Ishikawa (cell line): Measurements from ENCODE around the gene ACVR1C.

ENCODE experiments used
- CEBPB ChIP-seq: IDR thresholded peaks from 2 replicates; pipeline ENCODE4 v1.6.1; 2012
- CREB1 ChIP-seq: IDR thresholded peaks from 2 replicates; pipeline ENCODE4 v1.6.1; 2012; ENCODE audit warnings: low read depth
- EGR1 ChIP-seq: IDR thresholded peaks from 2 replicates; pipeline ENCODE4 v1.6.1; 2012
- EP300 ChIP-seq: IDR thresholded peaks from 2 replicates; pipeline ENCODE4 v1.6.1; 2012; ENCODE audit warnings: borderline replicate concordance
- FOXM1 ChIP-seq: IDR thresholded peaks from 2 replicates; pipeline ENCODE4 v1.6.1; 2012; ENCODE audit warnings: low read depth, borderline replicate concordance
- MAX ChIP-seq: IDR thresholded peaks from 2 replicates; pipeline ENCODE4 v1.6.1; 2012
- NFIC ChIP-seq: IDR thresholded peaks from 2 replicates; pipeline ENCODE4 v1.6.1; 2012
- RAD21 ChIP-seq: IDR thresholded peaks from 2 replicates; pipeline ENCODE4 v1.6.1; 2012; ENCODE audit warnings: low read depth
- REST ChIP-seq: IDR thresholded peaks from 2 replicates; pipeline ENCODE4 v1.6.1; 2012; ENCODE audit warnings: low read depth, mild to moderate bottlenecking
- TAF1 ChIP-seq: IDR thresholded peaks from 2 replicates; pipeline ENCODE4 v1.6.1; 2012; ENCODE audit warnings: low read depth, mild to moderate bottlenecking
- TCF12 ChIP-seq: IDR thresholded peaks from 2 replicates; pipeline ENCODE4 v1.6.1; 2012; ENCODE audit warnings: low read depth
- TEAD4 ChIP-seq: IDR thresholded peaks from 2 replicates; pipeline ENCODE4 v1.6.1; 2012
- USF1 ChIP-seq: IDR thresholded peaks from 2 replicates; pipeline ENCODE4 v1.6.1; 2012
- YY1 ChIP-seq: IDR thresholded peaks from 2 replicates; pipeline ENCODE4 v1.6.1; 2012; ENCODE audit warnings: low read depth
- ZBTB7A ChIP-seq: IDR thresholded peaks from 2 replicates; pipeline ENCODE4 v1.6.1; 2012; ENCODE audit warnings: low read depth

The ACVR1C gene

GRCh38 chr2:157611110-157611509, 17.6 kb downstream of the ACVR1C start:
- TF ChIP-seq EGR1 (no peak), EP300 (no peak), MAX (no peak), TEAD4 (no peak), ZBTB7A (no peak), CEBPB (no peak), REST (no peak)

GRCh38 chr2:157606534-157606933, 22.1 kb downstream of the ACVR1C start:
- no peak for TF ChIP-seq USF1
- TF ChIP-seq TCF12 = no peak
- TF ChIP-seq MAX = no peak
- no peak for TF ChIP-seq YY1
- no peak for TF ChIP-seq ZBTB7A
- TF ChIP-seq CREB1 = no peak

- TF ChIP-seq TAF1 (no peak), REST (no peak), NFIC (no peak), MAX (no peak), EP300 (no peak), YY1 (no peak), EGR1 (no peak), USF1 (no peak), CEBPB (no peak), TCF12 (no peak), RAD21 (no peak), TEAD4 (no peak), FOXM1 (no peak), ZBTB7A (no peak), CREB1 (no peak)
Observed at GRCh38 chr2:157603198-157603597, 25.5 kb downstream of the ACVR1C start.

GRCh38 chr2:157601807-157602206, 26.9 kb downstream of the ACVR1C start:
- no peak for TF ChIP-seq REST
- no peak for TF ChIP-seq TEAD4
- TF ChIP-seq MAX = no peak
- no peak for TF ChIP-seq NFIC
- no peak for TF ChIP-seq FOXM1
- no peak for TF ChIP-seq CEBPB
- TF ChIP-seq USF1 = no peak
- no peak for TF ChIP-seq CREB1
- TF ChIP-seq EGR1 = no peak
- TF ChIP-seq YY1 = no peak
- TF ChIP-seq TCF12 = no peak
- TF ChIP-seq TAF1 = no peak
- no peak for TF ChIP-seq ZBTB7A
- no peak for TF ChIP-seq EP300
- TF ChIP-seq RAD21 = no peak
